Nephron (organoid): ENCODE data around the gene CREB3L2.
A peak's percentile ranks its signal among the peaks of the same experiment; 100 is the strongest.

Experiments
- H3K27ac Mint-ChIP-seq, 3 experiments: 2 replicates each; pipeline ENCODE4 v1.8.0; 2020; ENCODE audit warnings: mixed read lengths in 3 of 3, mild to moderate bottlenecking in 2 of 3, moderate library complexity in 1 of 3
- H3K27me3 Mint-ChIP-seq: 2 replicates; pipeline ENCODE4 v1.8.0; 2021; ENCODE audit warnings: low read depth, mild to moderate bottlenecking, moderate library complexity, mixed read lengths
- H3K36me3 Mint-ChIP-seq: 2 replicates; pipeline ENCODE4 v1.8.0; 2020; ENCODE audit warnings: low read depth, mixed read lengths
- H3K4me1 Mint-ChIP-seq: 2 replicates; pipeline ENCODE4 v1.8.0; 2020; ENCODE audit warnings: mixed read lengths
- H3K4me3 Mint-ChIP-seq, 3 experiments: 2 replicates each; pipeline ENCODE4 v1.8.0; 2020; ENCODE audit warnings: mild to moderate bottlenecking in 3 of 3, mixed read lengths in 3 of 3, moderate library complexity in 2 of 3
- H3K9me3 Mint-ChIP-seq: 2 replicates; pipeline ENCODE4 v1.8.0; 2020; ENCODE audit warnings: mixed read lengths
- TF ChIP-seq, protein P1 (sequence below), 3 experiments: fragments of 200-600 bp; sonication (generic); IDR thresholded peaks; one replicate each; pipeline ENCODE4 v1.5.0; 2021; ENCODE audit warnings: antibody characterized with exemption in 3 of 3; ENCODE audit not compliant: unreplicated experiment in 3 of 3

CREB3L2 gene

DNA sequence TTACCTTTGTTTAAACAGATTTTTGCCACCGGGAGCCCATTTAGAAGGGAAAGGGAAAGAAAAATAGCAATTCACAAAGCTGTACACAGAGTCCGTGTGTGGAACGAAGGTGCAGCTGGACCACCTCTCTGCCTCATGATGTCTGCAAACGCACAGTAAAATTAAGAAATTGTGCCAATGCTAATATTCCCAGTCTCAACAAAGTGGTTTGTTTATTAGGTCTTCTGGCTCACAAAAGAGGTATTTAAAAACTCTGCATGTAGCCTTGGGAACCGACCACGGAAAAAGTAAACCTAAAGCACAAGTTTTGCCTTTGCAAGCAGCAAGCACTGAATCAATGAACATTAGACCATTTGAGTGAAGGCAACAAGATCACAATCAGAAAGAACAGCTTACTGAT, 57.7 kb downstream of the CREB3L2 start:
- TF ChIP-seq, protein P1, sequence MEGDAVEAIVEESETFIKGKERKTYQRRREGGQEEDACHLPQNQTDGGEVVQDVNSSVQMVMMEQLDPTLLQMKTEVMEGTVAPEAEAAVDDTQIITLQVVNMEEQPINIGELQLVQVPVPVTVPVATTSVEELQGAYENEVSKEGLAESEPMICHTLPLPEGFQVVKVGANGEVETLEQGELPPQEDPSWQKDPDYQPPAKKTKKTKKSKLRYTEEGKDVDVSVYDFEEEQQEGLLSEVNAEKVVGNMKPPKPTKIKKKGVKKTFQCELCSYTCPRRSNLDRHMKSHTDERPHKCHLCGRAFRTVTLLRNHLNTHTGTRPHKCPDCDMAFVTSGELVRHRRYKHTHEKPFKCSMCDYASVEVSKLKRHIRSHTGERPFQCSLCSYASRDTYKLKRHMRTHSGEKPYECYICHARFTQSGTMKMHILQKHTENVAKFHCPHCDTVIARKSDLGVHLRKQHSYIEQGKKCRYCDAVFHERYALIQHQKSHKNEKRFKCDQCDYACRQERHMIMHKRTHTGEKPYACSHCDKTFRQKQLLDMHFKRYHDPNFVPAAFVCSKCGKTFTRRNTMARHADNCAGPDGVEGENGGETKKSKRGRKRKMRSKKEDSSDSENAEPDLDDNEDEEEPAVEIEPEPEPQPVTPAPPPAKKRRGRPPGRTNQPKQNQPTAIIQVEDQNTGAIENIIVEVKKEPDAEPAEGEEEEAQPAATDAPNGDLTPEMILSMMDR (IDR thresholded peaks at IDR 0.05; ENCODE audit: unreplicated experiment in 3 of 3), result no peak
- Mint-ChIP-seq H3K36me3 (peaks cover 7% of the 10 kb centered on the region), H3K27me3 (no peaks in the 10 kb centered on the region), H3K27ac (peak overlapping the region; percentile 21 to 54 (median 39)), H3K4me3 (no peak overlapping the region), H3K4me1 (peaks cover 62% of the 10 kb centered on the region), H3K9me3 (no peaks in the 10 kb centered on the region)

DNA sequence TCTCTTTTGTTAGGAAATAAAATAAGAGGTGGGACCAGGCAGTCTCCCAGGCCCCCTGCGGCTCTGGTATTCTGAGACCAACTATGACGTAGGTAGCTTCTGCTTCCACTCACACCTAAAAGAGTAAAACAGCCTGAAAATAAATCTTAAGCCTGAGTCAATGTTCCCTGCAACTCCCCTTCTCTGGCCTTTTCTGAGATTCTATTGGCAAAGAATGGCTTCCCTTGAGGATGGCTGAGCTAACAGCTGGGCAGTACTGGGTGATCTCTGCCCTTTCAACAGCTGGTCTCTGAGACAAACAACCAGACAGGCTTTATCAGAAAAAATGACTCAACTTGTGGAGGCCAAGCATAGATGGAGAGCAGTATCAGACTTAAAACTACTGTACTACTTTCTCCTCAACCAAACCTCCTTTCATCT, 58.7 kb downstream of the CREB3L2 start:
- TF ChIP-seq, protein P1 (IDR thresholded peaks at IDR 0.05; ENCODE audit: unreplicated experiment in 3 of 3), result no peak
- H3K36me3 Mint-ChIP-seq, result peaks cover 7% of the 10 kb centered on the region
- H3K4me1 Mint-ChIP-seq, result peaks cover 67% of the 10 kb centered on the region
- H3K4me3 Mint-ChIP-seq, result no peak overlapping the region
- H3K27me3 Mint-ChIP-seq, result no peaks in the 10 kb centered on the region
- no peaks in the 10 kb centered on the region for H3K9me3 Mint-ChIP-seq
- H3K27ac Mint-ChIP-seq, result peak overlapping the region; percentile 54 to 63 (median 60)

DNA sequence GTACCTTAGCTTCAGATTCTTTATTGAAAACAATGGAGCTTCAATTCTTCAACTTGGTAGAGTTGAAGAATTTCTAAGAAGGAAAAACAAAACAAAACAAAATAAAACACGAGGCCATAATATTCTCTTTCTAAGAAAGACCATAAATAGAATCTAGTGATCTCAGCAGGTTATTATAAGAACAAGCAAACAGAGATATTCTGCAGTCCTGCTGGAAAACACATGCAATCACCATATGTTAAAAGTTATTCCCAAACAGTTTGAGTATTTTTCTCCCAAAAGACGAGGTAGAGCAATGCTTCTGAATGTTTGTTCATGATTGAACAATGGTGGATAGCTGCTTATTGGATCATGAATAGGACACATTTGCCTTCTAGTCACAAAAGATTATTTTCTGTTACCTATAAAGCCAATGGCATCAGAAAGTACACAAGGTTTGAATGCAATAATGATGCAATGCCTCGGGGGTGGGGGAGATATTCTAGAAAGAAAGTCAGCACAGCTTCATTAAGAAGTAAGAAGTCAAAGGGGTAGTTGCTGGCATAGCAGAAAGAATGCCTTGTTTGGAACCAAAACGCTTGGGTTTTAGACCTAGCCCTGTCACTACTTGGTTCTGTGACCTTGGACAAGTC, 59.3 kb downstream of the CREB3L2 start:
- peaks cover 67% of the 10 kb centered on the region for H3K4me1 Mint-ChIP-seq
- H3K27ac Mint-ChIP-seq, result peak overlapping the region; percentile 13 to 54 (median 35)
- TF ChIP-seq, protein P1 (IDR thresholded peaks at IDR 0.05; ENCODE audit: unreplicated experiment in 3 of 3), result no peak
- no peaks in the 10 kb centered on the region for H3K27me3 Mint-ChIP-seq
- no peak overlapping the region for H3K4me3 Mint-ChIP-seq
- H3K9me3 Mint-ChIP-seq, result no peaks in the 10 kb centered on the region
- H3K36me3 Mint-ChIP-seq, result peaks cover 7% of the 10 kb centered on the region

DNA sequence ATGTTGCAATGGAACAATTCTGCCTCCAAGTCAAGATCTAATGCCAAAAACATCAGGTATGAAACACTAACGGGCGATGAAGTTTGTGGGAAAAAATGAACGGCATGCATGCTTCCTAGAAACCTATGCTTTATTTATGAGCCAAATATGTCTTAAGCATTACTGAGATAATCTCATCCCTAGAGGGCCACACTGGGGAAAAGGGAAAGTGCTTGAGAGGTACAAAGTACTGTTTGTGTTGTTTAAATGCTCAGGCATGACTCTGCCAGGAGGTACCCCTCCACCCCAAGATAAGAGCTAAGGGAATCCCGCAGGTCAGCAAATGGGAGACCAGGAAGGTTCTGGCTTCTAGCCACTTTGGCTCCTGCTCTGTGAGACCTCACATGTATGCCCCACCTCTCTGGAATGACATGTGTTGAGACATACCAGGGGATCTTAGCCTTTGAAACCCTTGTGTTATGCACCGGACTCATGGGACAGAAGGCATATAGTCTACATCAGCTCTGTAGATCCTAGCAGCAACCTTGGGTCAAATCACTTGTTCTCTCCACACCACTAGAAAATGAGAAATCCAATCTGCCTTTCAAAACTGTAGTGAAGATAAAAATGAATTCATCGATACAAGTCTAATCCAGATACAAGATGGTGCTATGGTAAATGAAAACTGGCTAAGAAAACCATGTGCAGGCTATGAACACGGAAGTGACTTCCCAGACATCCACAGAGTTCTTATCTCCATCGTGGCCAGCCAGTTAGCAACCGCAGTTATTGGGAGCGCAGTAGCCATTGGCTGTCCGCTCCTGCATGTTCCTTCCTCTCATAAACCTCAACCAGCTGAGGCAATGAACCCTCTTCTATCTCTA, 61.0 kb downstream of the CREB3L2 start:
- no peak overlapping the region for H3K4me3 Mint-ChIP-seq
- TF ChIP-seq, protein P1 (IDR thresholded peaks at IDR 0.05; ENCODE audit: unreplicated experiment in 3 of 3), result no peak
- peak overlapping the region in 2 of 3 experiments; percentile 8 to 56 for H3K27ac Mint-ChIP-seq
- no peaks in the 10 kb centered on the region for H3K27me3 Mint-ChIP-seq
- H3K36me3 Mint-ChIP-seq, result peaks cover 7% of the 10 kb centered on the region
- H3K9me3 Mint-ChIP-seq, result no peaks in the 10 kb centered on the region
- peaks cover 72% of the 10 kb centered on the region for H3K4me1 Mint-ChIP-seq

DNA sequence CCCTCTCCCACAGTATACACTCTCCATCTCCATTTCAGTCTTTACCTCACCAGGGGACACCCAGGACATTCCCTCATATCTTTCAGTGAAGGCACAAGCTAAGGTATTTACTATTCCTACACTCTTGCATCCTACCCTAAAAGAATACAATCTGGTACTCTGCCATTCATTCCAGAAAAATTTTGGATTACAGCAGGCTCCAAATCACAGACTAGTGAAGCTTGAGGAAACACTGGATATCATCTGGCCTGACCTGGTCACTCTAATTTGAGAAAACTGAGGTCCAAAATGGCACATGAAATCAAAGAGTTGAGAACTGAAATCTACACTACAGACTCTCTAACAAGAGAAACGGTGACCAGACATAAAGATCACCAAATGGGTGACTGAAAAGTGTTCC, 61.7 kb downstream of the CREB3L2 start:
- H3K27me3 Mint-ChIP-seq, result no peaks in the 10 kb centered on the region
- peaks cover 76% of the 10 kb centered on the region for H3K4me1 Mint-ChIP-seq
- TF ChIP-seq, protein P1 (IDR thresholded peaks at IDR 0.05; ENCODE audit: unreplicated experiment in 3 of 3), result no peak
- H3K4me3 Mint-ChIP-seq, result no peak overlapping the region
- H3K36me3 Mint-ChIP-seq, result peaks cover 7% of the 10 kb centered on the region
- H3K9me3 Mint-ChIP-seq, result no peaks in the 10 kb centered on the region
- H3K27ac Mint-ChIP-seq, result peak overlapping the region; percentile 4 to 48 (median 8)
